ENCODE data around the gene ACAD9. TPM values are rescaled to one million over a fixed set of nuclear protein-coding genes. Genes with fewer than 3 reads are reported as not detected.

ACAD9 gene
- total RNA-seq, 4 donors from 2014 or later, result 36.2 to 48.9 (median 46.8) TPM

DNA sequence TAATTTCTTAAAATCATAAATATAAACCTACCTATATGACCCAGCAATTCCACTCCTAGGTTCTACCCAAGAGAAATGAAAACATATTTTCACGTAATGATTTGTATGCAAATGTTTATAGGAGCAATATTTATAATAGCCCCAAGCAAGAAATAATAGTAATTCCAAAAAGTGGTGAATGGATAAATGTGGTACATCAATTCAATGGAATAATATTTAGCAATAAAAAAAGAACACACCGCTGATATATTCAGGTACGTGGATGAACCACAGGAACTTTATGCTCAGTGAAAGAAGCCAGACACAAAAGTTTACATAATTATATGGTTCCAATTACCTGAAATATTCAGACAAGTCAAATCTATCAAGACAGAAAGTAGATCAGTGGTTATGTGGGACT is 49.9 kb downstream of the ACAD9 start:
- no peak for DNase-seq (ENCODE audit: low spot score)
- TF ChIP-seq, protein P1, sequence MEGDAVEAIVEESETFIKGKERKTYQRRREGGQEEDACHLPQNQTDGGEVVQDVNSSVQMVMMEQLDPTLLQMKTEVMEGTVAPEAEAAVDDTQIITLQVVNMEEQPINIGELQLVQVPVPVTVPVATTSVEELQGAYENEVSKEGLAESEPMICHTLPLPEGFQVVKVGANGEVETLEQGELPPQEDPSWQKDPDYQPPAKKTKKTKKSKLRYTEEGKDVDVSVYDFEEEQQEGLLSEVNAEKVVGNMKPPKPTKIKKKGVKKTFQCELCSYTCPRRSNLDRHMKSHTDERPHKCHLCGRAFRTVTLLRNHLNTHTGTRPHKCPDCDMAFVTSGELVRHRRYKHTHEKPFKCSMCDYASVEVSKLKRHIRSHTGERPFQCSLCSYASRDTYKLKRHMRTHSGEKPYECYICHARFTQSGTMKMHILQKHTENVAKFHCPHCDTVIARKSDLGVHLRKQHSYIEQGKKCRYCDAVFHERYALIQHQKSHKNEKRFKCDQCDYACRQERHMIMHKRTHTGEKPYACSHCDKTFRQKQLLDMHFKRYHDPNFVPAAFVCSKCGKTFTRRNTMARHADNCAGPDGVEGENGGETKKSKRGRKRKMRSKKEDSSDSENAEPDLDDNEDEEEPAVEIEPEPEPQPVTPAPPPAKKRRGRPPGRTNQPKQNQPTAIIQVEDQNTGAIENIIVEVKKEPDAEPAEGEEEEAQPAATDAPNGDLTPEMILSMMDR (IDR thresholded peaks at IDR 0.05), result no peak
- ATAC-seq (ENCODE audit: low FRiP score), result no peak

DNA sequence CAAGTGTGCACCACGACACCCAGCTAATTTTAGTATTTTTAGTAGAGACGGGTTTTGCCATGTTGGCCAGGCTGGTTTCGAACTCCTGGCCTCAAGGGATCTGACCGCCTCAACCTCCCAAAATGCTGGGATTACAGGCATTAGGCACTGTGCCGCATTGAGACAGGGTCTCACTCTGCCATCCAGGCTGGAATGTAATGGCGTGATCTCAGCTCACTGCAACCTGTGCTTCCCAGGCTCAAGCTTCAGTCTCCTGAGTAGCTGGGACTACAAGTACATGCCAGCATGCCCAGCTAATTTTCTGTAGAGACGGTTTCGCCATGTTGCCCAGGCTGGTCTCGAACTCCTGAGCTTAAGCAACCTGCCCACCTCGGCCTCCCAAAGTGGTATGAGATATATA is 51.6 kb downstream of the ACAD9 start:
- TF ChIP-seq, protein P1 (IDR thresholded peaks at IDR 0.05), result no peak
- no peak for ATAC-seq (ENCODE audit: low FRiP score)

DNA sequence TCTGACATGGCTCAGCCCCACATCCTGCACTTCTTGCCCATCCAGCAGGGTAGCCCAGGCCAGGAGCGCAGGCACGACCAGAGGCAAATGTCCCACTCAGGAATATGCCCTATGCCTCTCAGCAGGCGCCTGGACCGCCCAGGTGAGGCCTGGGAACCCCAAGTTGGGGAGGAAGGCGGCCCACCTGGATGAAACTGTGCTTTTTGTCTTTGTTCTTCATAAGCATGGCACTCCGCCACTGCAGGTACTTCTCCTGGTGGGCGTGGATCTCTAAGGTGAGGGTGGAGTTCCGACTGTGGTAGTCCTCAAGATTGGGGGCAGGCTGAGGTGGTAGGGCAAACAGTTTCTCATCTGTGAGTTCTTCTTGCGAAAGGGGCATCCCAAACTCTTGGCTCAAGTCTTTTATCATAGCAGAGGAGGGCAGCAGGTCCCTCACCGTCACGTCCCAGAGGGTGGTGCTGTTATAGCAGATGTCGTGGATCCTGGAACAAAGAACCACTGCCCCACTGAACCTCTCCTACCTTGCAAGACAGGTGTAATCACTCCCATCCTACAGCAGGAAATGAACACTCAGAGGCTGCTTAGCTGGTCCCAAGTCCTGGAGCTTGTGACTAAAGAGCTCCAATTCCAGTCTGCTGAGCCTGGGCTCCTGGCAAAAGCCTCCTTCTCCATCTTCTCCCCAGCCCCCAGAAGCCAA is 53.2 kb downstream of the ACAD9 start:
- DNase-seq (ENCODE audit: low spot score) (no peak), ATAC-seq (ENCODE audit: low FRiP score) (no peak)
- TF ChIP-seq, protein P1 (IDR thresholded peaks at IDR 0.05), result no peak

More for the DNA sequence above, 51.6 kb downstream of the ACAD9 start:
- no peak for DNase-seq (ENCODE audit: low spot score)

DNA sequence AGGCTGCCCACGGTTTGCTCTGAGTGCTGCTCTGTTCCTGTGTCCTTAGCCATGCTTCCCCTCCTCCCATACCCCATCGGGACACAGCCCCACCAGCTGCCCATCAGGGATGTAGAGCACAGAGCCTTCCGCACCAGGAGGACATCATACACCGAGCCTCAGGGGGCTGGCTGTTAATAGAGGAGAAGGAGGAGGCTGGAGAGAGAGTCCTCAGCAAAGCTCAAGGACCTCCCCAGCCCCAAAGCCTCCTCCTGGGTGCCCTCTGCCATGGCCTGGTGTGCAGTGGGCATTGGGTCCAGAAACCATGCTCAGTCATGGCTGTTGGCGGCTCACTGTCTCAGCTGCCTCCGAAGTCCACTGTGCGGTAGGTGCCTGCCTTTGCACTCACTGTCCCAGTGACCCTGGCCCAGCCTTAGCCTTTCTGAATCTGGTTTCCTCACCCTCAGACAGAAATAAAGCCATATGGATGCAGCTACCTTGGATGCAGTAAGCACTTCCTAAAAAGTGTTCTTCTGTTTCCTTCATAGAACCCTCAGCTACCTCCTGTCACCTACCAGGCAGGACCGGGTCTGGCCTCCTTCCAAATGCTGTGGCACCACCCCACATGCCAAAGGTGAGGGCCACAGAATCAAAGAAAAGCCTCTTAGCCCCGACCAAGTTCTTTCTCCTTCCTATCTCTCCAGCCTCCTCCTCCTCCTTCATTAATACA is 53.9 kb downstream of the ACAD9 start:
- ATAC-seq (ENCODE audit: low FRiP score) (no peak), DNase-seq (ENCODE audit: low spot score) (no peak)
- TF ChIP-seq, protein P1 (IDR thresholded peaks at IDR 0.05), result no peak

DNA sequence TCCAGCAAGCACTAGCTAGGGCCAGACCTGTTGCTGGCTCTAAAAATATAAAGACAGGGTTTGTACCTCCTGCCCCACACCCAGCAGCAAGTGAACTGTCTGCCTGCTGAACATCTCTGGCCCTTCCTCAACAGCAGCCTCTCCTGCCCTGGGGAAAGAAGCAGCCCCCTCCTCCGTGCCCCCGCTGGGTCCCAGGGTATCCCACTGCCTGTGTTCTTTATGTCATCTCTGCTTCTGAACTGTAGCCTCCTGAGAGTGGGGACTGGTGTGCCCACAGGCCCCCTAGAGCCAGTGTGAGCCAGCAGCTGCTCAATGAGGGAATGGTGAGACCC is 54.5 kb downstream of the ACAD9 start:
- TF ChIP-seq, protein P1 (IDR thresholded peaks at IDR 0.05), result no peak
- DNase-seq (ENCODE audit: low spot score) (no peak), ATAC-seq (ENCODE audit: low FRiP score) (no peak)

DNA sequence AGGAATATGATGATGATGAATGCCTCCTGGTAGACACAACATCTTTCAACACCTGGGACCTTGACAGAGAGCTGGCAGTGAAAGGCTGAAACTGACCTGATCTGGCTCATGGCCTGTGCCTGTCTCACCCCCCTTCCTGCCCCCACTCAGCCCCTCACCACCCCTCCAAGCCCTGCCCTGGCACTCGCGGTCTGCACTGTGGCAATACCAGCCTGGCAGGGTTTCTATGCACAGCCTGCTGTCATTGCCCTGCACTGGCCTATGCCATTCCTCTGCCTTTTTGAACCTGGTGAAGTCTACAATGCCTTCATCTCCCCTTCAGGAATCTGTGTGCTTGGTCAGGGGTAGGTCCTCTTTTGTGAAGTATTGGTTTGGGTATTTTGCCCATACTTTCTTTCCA is 56.5 kb downstream of the ACAD9 start:
- DNase-seq (ENCODE audit: low spot score) (no peak), ATAC-seq (ENCODE audit: low FRiP score) (no peak)
- TF ChIP-seq, protein P1 (IDR thresholded peaks at IDR 0.05), result no peak

DNA sequence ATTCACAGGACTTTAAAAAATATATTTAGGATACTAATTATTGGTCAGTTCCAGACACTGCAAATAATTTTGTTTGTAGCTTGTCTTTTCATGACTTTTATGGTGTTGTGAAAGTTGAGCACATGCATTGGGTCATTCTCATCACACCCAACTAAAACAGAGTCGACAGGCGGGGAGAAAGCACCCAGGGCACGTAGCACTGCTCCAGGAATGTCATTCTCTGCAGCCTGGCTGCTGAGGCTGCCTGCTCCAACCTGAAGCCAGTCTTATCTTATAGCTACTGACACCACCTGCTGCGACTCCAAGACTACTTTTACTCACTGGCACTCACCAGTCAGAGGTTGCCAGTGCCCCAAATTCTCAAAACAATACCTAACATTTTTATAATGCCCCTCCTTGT is 56.9 kb downstream of the ACAD9 start:
- TF ChIP-seq, protein P1 (IDR thresholded peaks at IDR 0.05), result no peak
- ATAC-seq (ENCODE audit: low FRiP score) (no peak), DNase-seq (ENCODE audit: low spot score) (no peak)
